HG03575 (cell line): Measurements from ENCODE around the gene ECEL1.
"Not testable (repeated sequence)": the region's sequence is repeated elsewhere in the genome, so short reads cannot be mapped to it uniquely, and the experiment has no call there.

ENCODE experiments used
- ATAC-seq: cut with Tn5 transposase; IDR thresholded peaks from one replicate; pipeline ENCODE4 v1.9.1; 2021; ENCODE audit not compliant: unreplicated experiment, insufficient number of reproducible peaks, low FRiP score; ENCODE audit errors: extremely low read depth

Gene ECEL1

GRCh38 chr2:232436381-232437194 is 51.0 kb downstream of the ECEL1 start:
- no peak for ATAC-seq

GRCh38 chr2:232435805-232436204 is 51.8 kb downstream of the ECEL1 start:
- no peak for ATAC-seq

- no peak for ATAC-seq
These were observed 52.3 kb downstream of the ECEL1 start for GRCh38 chr2:232435375-232435648.

- ATAC-seq: no peak
These were observed 52.9 kb downstream of the ECEL1 start for GRCh38 chr2:232434563-232435374.

- ATAC-seq: no peak
These were observed 53.5 kb downstream of the ECEL1 start for GRCh38 chr2:232434091-232434490.

- ATAC-seq: not testable (repeated sequence)
These were observed 54.0 kb downstream of the ECEL1 start for GRCh38 chr2:232433622-232434021.

GRCh38 chr2:232432598-232433184 is 54.9 kb downstream of the ECEL1 start:
- no peak for ATAC-seq

GRCh38 chr2:232431705-232432590 is 55.7 kb downstream of the ECEL1 start:
- ATAC-seq: no peak
